Activated CD4-positive, alpha-beta T cell treated with anti-CD3 and anti-CD28 coated beads, Interleukin-2, amount 50 U/mL, for 1 hour (primary cell): ENCODE results near the gene FFAR2.
"Not testable (repeated sequence)": the region's sequence is repeated elsewhere in the genome, so short reads cannot be mapped to it uniquely, and the experiment has no call there.

Experiments used
- DNase-seq: peaks from one replicate; pipeline ENCODE4 v3.0.0-alpha.2; 2020

Gene FFAR2

GRCh38 chr19:35458192-35458591, 10.1 kb downstream of the FFAR2 start:
- no peak for DNase-seq

- no peak for DNase-seq
These were observed 10.8 kb downstream of the FFAR2 start for GRCh38 chr19:35458731-35459391.

GRCh38 chr19:35459414-35460082, 11.5 kb downstream of the FFAR2 start:
- no peak for DNase-seq

GRCh38 chr19:35460608-35461007, 12.6 kb downstream of the FFAR2 start:
- no peak for DNase-seq

- DNase-seq, result no peak
These were observed 13.0 kb downstream of the FFAR2 start for GRCh38 chr19:35461060-35461459.

GRCh38 chr19:35461788-35462187, 13.7 kb downstream of the FFAR2 start:
- not testable (repeated sequence) for DNase-seq

GRCh38 chr19:35462476-35462953, 14.5 kb downstream of the FFAR2 start:
- DNase-seq, result peak; percentile 38

- not testable (repeated sequence) for DNase-seq
These were observed 14.9 kb downstream of the FFAR2 start for GRCh38 chr19:35462956-35463355.

- no peak for DNase-seq
These were observed 18.2 kb downstream of the FFAR2 start for GRCh38 chr19:35466259-35466658.

GRCh38 chr19:35468637-35469036, 20.6 kb downstream of the FFAR2 start:
- DNase-seq, result peak; percentile 61

GRCh38 chr19:35470128-35470527, 22.1 kb downstream of the FFAR2 start:
- no peak for DNase-seq

- DNase-seq, result not testable (repeated sequence)
These were observed 23.0 kb downstream of the FFAR2 start for GRCh38 chr19:35471075-35471474.

GRCh38 chr19:35471946-35472345, 23.9 kb downstream of the FFAR2 start:
- DNase-seq, result no peak

GRCh38 chr19:35474104-35474503, 26.0 kb downstream of the FFAR2 start:
- no peak for DNase-seq

- DNase-seq, result not testable (repeated sequence)
These were observed 26.5 kb downstream of the FFAR2 start for GRCh38 chr19:35474594-35474993.

- DNase-seq, result no peak
These were observed 28.1 kb downstream of the FFAR2 start for GRCh38 chr19:35476149-35476548.

- no peak for DNase-seq
These were observed 31.0 kb downstream of the FFAR2 start for GRCh38 chr19:35478794-35479677.

GRCh38 chr19:35483089-35483488, 35.0 kb downstream of the FFAR2 start:
- no peak for DNase-seq

GRCh38 chr19:35484252-35485036, 36.4 kb downstream of the FFAR2 start:
- no peak for DNase-seq

GRCh38 chr19:35486268-35486708, 38.2 kb downstream of the FFAR2 start:
- DNase-seq, result no peak

- DNase-seq, result no peak
These were observed 39.7 kb downstream of the FFAR2 start for GRCh38 chr19:35487656-35488182.

- no peak for DNase-seq
These were observed 40.6 kb downstream of the FFAR2 start for GRCh38 chr19:35488677-35489076.
